ENCODE measurements around the gene KDM3B.

- TF ChIP-seq, protein P1, sequence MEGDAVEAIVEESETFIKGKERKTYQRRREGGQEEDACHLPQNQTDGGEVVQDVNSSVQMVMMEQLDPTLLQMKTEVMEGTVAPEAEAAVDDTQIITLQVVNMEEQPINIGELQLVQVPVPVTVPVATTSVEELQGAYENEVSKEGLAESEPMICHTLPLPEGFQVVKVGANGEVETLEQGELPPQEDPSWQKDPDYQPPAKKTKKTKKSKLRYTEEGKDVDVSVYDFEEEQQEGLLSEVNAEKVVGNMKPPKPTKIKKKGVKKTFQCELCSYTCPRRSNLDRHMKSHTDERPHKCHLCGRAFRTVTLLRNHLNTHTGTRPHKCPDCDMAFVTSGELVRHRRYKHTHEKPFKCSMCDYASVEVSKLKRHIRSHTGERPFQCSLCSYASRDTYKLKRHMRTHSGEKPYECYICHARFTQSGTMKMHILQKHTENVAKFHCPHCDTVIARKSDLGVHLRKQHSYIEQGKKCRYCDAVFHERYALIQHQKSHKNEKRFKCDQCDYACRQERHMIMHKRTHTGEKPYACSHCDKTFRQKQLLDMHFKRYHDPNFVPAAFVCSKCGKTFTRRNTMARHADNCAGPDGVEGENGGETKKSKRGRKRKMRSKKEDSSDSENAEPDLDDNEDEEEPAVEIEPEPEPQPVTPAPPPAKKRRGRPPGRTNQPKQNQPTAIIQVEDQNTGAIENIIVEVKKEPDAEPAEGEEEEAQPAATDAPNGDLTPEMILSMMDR (IDR thresholded peaks at IDR 0.05): no peak
- TF ChIP-seq POLR2A (IDR thresholded peaks at IDR 0.05) (no peak), POLR2AphosphoS5 (IDR thresholded peaks at IDR 0.05) (no peak), EP300 (IDR thresholded peaks at IDR 0.05; ENCODE audit: low read depth) (no peak)
Observed at GRCh38 chr5:138448481-138449398, 96.3 kb downstream of the KDM3B start.

Data from transverse colon (tissue), 4 donors.